K562 (cell line): Measurements from ENCODE around the gene DOCK6.

ENCODE experiments used
- E2F1 ChIP-seq: sonication (generic); formaldehyde crosslinking; IDR thresholded peaks from 2 replicates; pipeline ENCODE4 v1.8.1; 2023; ENCODE audit warnings: mild to moderate bottlenecking, missing genetic modification reagents, moderate library complexity
- E2F5 ChIP-seq: sonication (generic); formaldehyde crosslinking; IDR thresholded peaks from 2 replicates; pipeline ENCODE4 v1.8.0; 2022; ENCODE audit warnings: mild to moderate bottlenecking, missing genetic modification reagents
- MEF2A ChIP-seq: IDR thresholded peaks from 2 replicates; pipeline ENCODE4 v1.6.1; 2011; ENCODE audit warnings: low read depth, mild to moderate bottlenecking, low read length, moderate library complexity; ENCODE audit not compliant: control insufficient read depth
- RBM25 ChIP-seq: fragments of 200-400 bp; formaldehyde crosslinking; IDR thresholded peaks from 2 replicates; pipeline ENCODE4 v1.6.1; 2018; ENCODE audit warnings: low read length, low read depth, moderate library complexity; ENCODE audit not compliant: severe bottlenecking
- SP2 ChIP-seq: IDR thresholded peaks from 2 replicates; pipeline ENCODE4 v1.6.1; 2011; ENCODE audit warnings: mild to moderate bottlenecking, low read depth, low read length, moderate library complexity; ENCODE audit not compliant: poor library complexity, severe bottlenecking; ENCODE audit errors: extremely low read depth
- ZNF324 ChIP-seq: fragments of 250-450 bp; sonication (Bioruptor Pico); IDR thresholded peaks from 2 replicates; pipeline ENCODE4 v1.4.0; 2020; ENCODE audit warnings: mild to moderate bottlenecking
- ZNF589 ChIP-seq: fragments of 200-800 bp; sonication (Bioruptor generic); IDR thresholded peaks from 2 replicates; pipeline ENCODE4 v1.6.1; 2016; ENCODE audit warnings: low read depth, missing genetic modification characterization, missing compliant biosample characterization

- no peak for TF ChIP-seq ZNF589
- no peak for TF ChIP-seq ZNF324
- TF ChIP-seq RBM25, result peak; percentile 55
- no peak for TF ChIP-seq E2F1 (CRISPR knock-in tag)
- no peak for TF ChIP-seq E2F5 (CRISPR knock-in tag)
- no peak for TF ChIP-seq MEF2A
- no peak for TF ChIP-seq SP2
Measured at GRCh38 chr19:11257846-11258380, 4.4 kb downstream of the DOCK6 start.
